Measurements from ENCODE around the gene OAS3. TPM values are rescaled to one million over a fixed set of nuclear protein-coding genes. Genes with fewer than 3 reads are reported as not detected.
A peak's percentile ranks its signal among the peaks of the same experiment; 100 is the strongest.

OAS3 gene
- total RNA-seq, 1 experiment from 2014 or later = 17.4 TPM

GRCh38 chr12:112938751-112939150 is 477 bp downstream of the OAS3 start:
- H2AFZ ChIP-seq = peak overlapping the region; percentile 96
- CTCF ChIA-PET = interaction anchor here (0.6 kb wide), 2 partner anchors 31 to 199 kb away, joined by 3 to 4 read pairs; no protein-coding TSS in a partner anchor
- no TSS peak for BruUV-seq (replicated peaks)
- peak overlapping the region; percentile 73 for H3K4me3 ChIP-seq
- no peaks in the 10 kb centered on the region for H4K20me1 ChIP-seq (ENCODE audit: insufficient read depth)
- no peak for TF ChIP-seq CTCF (conservative IDR thresholded peaks at IDR 0.05)
- no peak for TF ChIP-seq EZH2 (IDR thresholded peaks at IDR 0.05; ENCODE audit: low read depth)
- no peaks in the 10 kb centered on the region for H3K79me2 ChIP-seq (ENCODE audit: low read depth)
- no peaks in the 10 kb centered on the region for H3K36me3 ChIP-seq (ENCODE audit: low read depth)
- no peaks in the 10 kb centered on the region for H3K9me3 ChIP-seq (ENCODE audit: insufficient read depth, low read depth)
- POLR2A ChIA-PET (ENCODE audit: unreplicated experiment) = no interaction called here
- no peaks in the 10 kb centered on the region for H3K27me3 ChIP-seq (ENCODE audit: insufficient read depth, low read depth)
- no peaks in the 10 kb centered on the region for H3K9me2 ChIP-seq (ENCODE audit: insufficient read depth)
- H3K4me2 ChIP-seq = peak overlapping the region; percentile 86
- H3K4me1 ChIP-seq (replicated peaks; ENCODE audit: insufficient read depth) = peaks cover 29% of the 10 kb centered on the region
- no peak overlapping the region for H3K27ac ChIP-seq
- intact Hi-C loops (cut with micrococcal nuclease; ENCODE audit: unreplicated experiment) = loop anchor here (2.0 kb wide), 1 partner anchor 38 kb away; no protein-coding TSS in a partner anchor
- H3F3A ChIP-seq (ENCODE audit: insufficient read depth, low read depth) = peaks cover 17% of the 10 kb centered on the region; the same call in 1 of the 2 replicates
- DNase-seq = no peak

- BruUV-seq (replicated peaks) = no TSS peak
- Histone ChIP-seq H3K36me3 (ENCODE audit: low read depth) (no peaks in the 10 kb centered on the region), H3K9me3 (ENCODE audit: insufficient read depth, low read depth) (no peaks in the 10 kb centered on the region), H4K20me1 (ENCODE audit: insufficient read depth) (no peaks in the 10 kb centered on the region), H3K9me2 (ENCODE audit: insufficient read depth) (no peaks in the 10 kb centered on the region), H3F3A (ENCODE audit: insufficient read depth, low read depth) (peaks cover 17% of the 10 kb centered on the region; the same call in 1 of the 2 replicates), H3K27me3 (ENCODE audit: insufficient read depth, low read depth) (no peaks in the 10 kb centered on the region), H3K4me2 (peak overlapping the region; percentile 86), H2AFZ (no peak overlapping the region), H3K27ac (no peak overlapping the region), H3K79me2 (ENCODE audit: low read depth) (no peaks in the 10 kb centered on the region), H3K4me1 (replicated peaks; ENCODE audit: insufficient read depth) (peaks cover 29% of the 10 kb centered on the region), H3K4me3 (no peak overlapping the region)
- CTCF ChIA-PET = no interaction called here
- intact Hi-C loops (cut with micrococcal nuclease; ENCODE audit: unreplicated experiment) = loop anchor here (2.0 kb wide), 1 partner anchor 39 kb away; no protein-coding TSS in a partner anchor
- no peak for DNase-seq
- TF ChIP-seq EZH2 (IDR thresholded peaks at IDR 0.05; ENCODE audit: low read depth) = no peak
- no peak for TF ChIP-seq CTCF (conservative IDR thresholded peaks at IDR 0.05)
- POLR2A ChIA-PET (ENCODE audit: unreplicated experiment) = no interaction called here
These were observed 1.6 kb downstream of the OAS3 start for GRCh38 chr12:112939761-112940381.

- no TSS peak for BruUV-seq (replicated peaks)
- DNase-seq = no peak
- no peak overlapping the region for H3K4me3 ChIP-seq
- no peaks in the 10 kb centered on the region for H3K27me3 ChIP-seq (ENCODE audit: insufficient read depth, low read depth)
- peaks cover 13% of the 10 kb centered on the region; the same call in 1 of the 2 replicates for H3F3A ChIP-seq (ENCODE audit: insufficient read depth, low read depth)
- H3K9me2 ChIP-seq (ENCODE audit: insufficient read depth) = no peaks in the 10 kb centered on the region
- H3K4me2 ChIP-seq = no peak overlapping the region
- H4K20me1 ChIP-seq (ENCODE audit: insufficient read depth) = no peaks in the 10 kb centered on the region
- POLR2A ChIA-PET (ENCODE audit: unreplicated experiment) = no interaction called here
- H3K9me3 ChIP-seq (ENCODE audit: insufficient read depth, low read depth) = no peaks in the 10 kb centered on the region
- intact Hi-C loops (cut with micrococcal nuclease; ENCODE audit: unreplicated experiment) = no loop called here
- peaks cover 23% of the 10 kb centered on the region for H3K4me1 ChIP-seq (replicated peaks; ENCODE audit: insufficient read depth)
- no peak overlapping the region for H3K27ac ChIP-seq
- CTCF ChIA-PET = no interaction called here
- no peak overlapping the region for H2AFZ ChIP-seq
- H3K79me2 ChIP-seq (ENCODE audit: low read depth) = no peaks in the 10 kb centered on the region
- no peaks in the 10 kb centered on the region for H3K36me3 ChIP-seq (ENCODE audit: low read depth)
- TF ChIP-seq CTCF (conservative IDR thresholded peaks at IDR 0.05) (no peak), EZH2 (IDR thresholded peaks at IDR 0.05; ENCODE audit: low read depth) (no peak)
These were observed 3.5 kb downstream of the OAS3 start for GRCh38 chr12:112941528-112942335.
